ENCODE results near the gene LYST. TPM values are rescaled to one million over a fixed set of nuclear protein-coding genes. Genes with fewer than 3 reads are reported as not detected.

The LYST gene
- total RNA-seq, 1 donor from 2014 or later, result 90.2 TPM

GRCh38 chr1:235835226-235835625, 31.5 kb downstream of the LYST start:
- DNase-seq, result no peak
- peaks cover 19% of the 10 kb centered on the region for H3K36me3 Mint-ChIP-seq (ENCODE audit: low read depth)
- no peak for TF ChIP-seq CTCF (IDR thresholded peaks at IDR 0.05)
- no peak overlapping the region for H3K4me3 Mint-ChIP-seq
- ATAC-seq (ENCODE audit: low read depth), result no peak
- no peaks in the 10 kb centered on the region for H3K9me3 Mint-ChIP-seq
- H3K4me1 Mint-ChIP-seq, result peaks cover 26% of the 10 kb centered on the region
- ChIA-PET POLR2A (interaction anchor here (0.7 to 6.0 kb wide), 2 partner anchors 7 to 133 kb away, joined by 4 to 30 read pairs; no protein-coding TSS in a partner anchor), CTCF (interaction anchor here (0.6 to 5.4 kb wide), 3 partner anchors 136 to 325 kb away, joined by 4 to 28 read pairs (median 23); no protein-coding TSS in a partner anchor)
- no peaks in the 10 kb centered on the region for H3K27me3 Mint-ChIP-seq
- intact Hi-C loops (cut with micrococcal nuclease), result no loop called here
- no peak overlapping the region for H3K27ac Mint-ChIP-seq

- H3K4me1 Mint-ChIP-seq, result peaks cover 20% of the 10 kb centered on the region
- CTCF ChIA-PET, result interaction anchor here (0.6 to 5.4 kb wide), 2 partner anchors 137 to 324 kb away, joined by 4 to 28 read pairs; no protein-coding TSS in a partner anchor
- no peaks in the 10 kb centered on the region for H3K9me3 Mint-ChIP-seq
- TF ChIP-seq CTCF (IDR thresholded peaks at IDR 0.05), result no peak
- POLR2A ChIA-PET, result interaction anchor here (0.7 to 6.0 kb wide), 3 partner anchors 8 to 134 kb away, joined by 4 to 30 read pairs (median 4); partner anchors contain the start of gene LYST
- H3K27ac Mint-ChIP-seq, result no peak overlapping the region
- H3K27me3 Mint-ChIP-seq, result no peaks in the 10 kb centered on the region
- peaks cover 16% of the 10 kb centered on the region for H3K36me3 Mint-ChIP-seq (ENCODE audit: low read depth)
- no peak overlapping the region for H3K4me3 Mint-ChIP-seq
- DNase-seq (no peak), ATAC-seq (ENCODE audit: low read depth) (no peak)
- intact Hi-C loops (cut with micrococcal nuclease), result no loop called here
Measured at GRCh38 chr1:235834620-235835019, 32.1 kb downstream of the LYST start.

GRCh38 chr1:235832011-235832410, 34.7 kb downstream of the LYST start:
- DNase-seq (no peak), ATAC-seq (ENCODE audit: low read depth) (no peak)
- H3K4me1 Mint-ChIP-seq, result peaks cover 20% of the 10 kb centered on the region
- TF ChIP-seq CTCF (IDR thresholded peaks at IDR 0.05), result no peak
- H3K27ac Mint-ChIP-seq, result no peak overlapping the region
- H3K9me3 Mint-ChIP-seq, result no peaks in the 10 kb centered on the region
- intact Hi-C loops (cut with micrococcal nuclease), result no loop called here
- H3K4me3 Mint-ChIP-seq, result no peak overlapping the region
- H3K27me3 Mint-ChIP-seq, result no peaks in the 10 kb centered on the region
- CTCF ChIA-PET, result interaction anchor here (1.2 to 5.4 kb wide), 3 partner anchors 13 to 139 kb away, joined by 3 to 28 read pairs (median 4); no protein-coding TSS in a partner anchor
- peaks cover 29% of the 10 kb centered on the region for H3K36me3 Mint-ChIP-seq (ENCODE audit: low read depth)
- POLR2A ChIA-PET, result interaction anchor here (1.6 to 6.0 kb wide), 2 partner anchors 10 to 35 kb away, joined by 16 to 30 read pairs; partner anchors contain the start of gene LYST

GRCh38 chr1:235831148-235831547, 35.6 kb downstream of the LYST start:
- Mint-ChIP-seq H3K9me3 (no peaks in the 10 kb centered on the region), H3K36me3 (ENCODE audit: low read depth) (peaks cover 34% of the 10 kb centered on the region), H3K27me3 (no peaks in the 10 kb centered on the region), H3K4me3 (peak overlapping the region; percentile 13), H3K4me1 (peaks cover 20% of the 10 kb centered on the region), H3K27ac (peak overlapping the region; percentile 84)
- ATAC-seq (ENCODE audit: low read depth), result peak; percentile 100
- no peak for TF ChIP-seq CTCF (IDR thresholded peaks at IDR 0.05)
- ChIA-PET POLR2A (interaction anchor here (1.0 to 6.0 kb wide), 6 partner anchors 11 to 141 kb away, joined by 3 to 30 read pairs (median 5); partner anchors contain the start of gene LYST), CTCF (interaction anchor here (1.0 to 5.4 kb wide), 4 partner anchors 11 to 140 kb away, joined by 3 to 28 read pairs (median 12); no protein-coding TSS in a partner anchor)
- intact Hi-C loops (cut with micrococcal nuclease), result loop anchor here (1.0 kb wide), 4 partner anchors 11 to 140 kb away; partner anchors contain the start of gene LYST
- no peak for DNase-seq

- ATAC-seq (ENCODE audit: low read depth) (no peak), DNase-seq (no peak)
- H3K9me3 Mint-ChIP-seq, result no peaks in the 10 kb centered on the region
- H3K27me3 Mint-ChIP-seq, result no peaks in the 10 kb centered on the region
- no peak overlapping the region for H3K4me3 Mint-ChIP-seq
- intact Hi-C loops (cut with micrococcal nuclease), result no loop called here
- peaks cover 57% of the 10 kb centered on the region for H3K36me3 Mint-ChIP-seq (ENCODE audit: low read depth)
- CTCF ChIA-PET, result interaction anchor here (0.8 to 1.7 kb wide), 2 partner anchors 10 to 145 kb away, joined by 3 to 5 read pairs; no protein-coding TSS in a partner anchor
- peaks cover 9% of the 10 kb centered on the region for H3K4me1 Mint-ChIP-seq
- no peak overlapping the region for H3K27ac Mint-ChIP-seq
- POLR2A ChIA-PET, result no interaction called here
- TF ChIP-seq CTCF (IDR thresholded peaks at IDR 0.05), result no peak
Measured at GRCh38 chr1:235826102-235826854, 40.4 kb downstream of the LYST start.

Measured in activated B cell treated with CpG ODN at 0.5 μM for 24 hours (primary cell).